ENCODE results near the gene GPC4. TPM values are rescaled to one million over a fixed set of nuclear protein-coding genes. Genes with fewer than 3 reads are reported as not detected.
A peak's percentile ranks its signal among the peaks of the same experiment; 100 is the strongest.

GPC4 gene
- total and polyA plus RNA-seq, 4 donors: 12.5 to 32.7 (median 21.9) TPM

GRCh38 chrX:133314281-133314680 is 101.0 kb downstream of the GPC4 start:
- no peak for ATAC-seq (ENCODE audit: low FRiP score)
- Histone ChIP-seq H3K4me3 (ENCODE audit: low read length in 2 of 2) (no peak overlapping the region), H3K36me3 (ENCODE audit: control insufficient read depth in 1 of 2, insufficient read depth in 2 of 2, low read length in 1 of 2) (no peaks in the 10 kb centered on the region), H3K27ac (ENCODE audit: low read depth in 1 of 2, low read length in 2 of 2) (no peak overlapping the region), H3K9me3 (ENCODE audit: control insufficient read depth, low read length) (no peaks in the 10 kb centered on the region), H3K27me3 (ENCODE audit: control insufficient read depth in 1 of 2, insufficient read depth in 2 of 2, low read length in 1 of 2) (no peaks in the 10 kb centered on the region), H3K4me1 (ENCODE audit: control insufficient read depth in 1 of 2, insufficient read depth in 2 of 2, low read length in 2 of 2) (no peaks in the 10 kb centered on the region)
- intact Hi-C loops (cut with DNase I): no loop called here
- DNase-seq: no peak

GRCh38 chrX:133308499-133308897 is 106.8 kb downstream of the GPC4 start:
- no peak for ATAC-seq (ENCODE audit: low FRiP score)
- Histone ChIP-seq H3K4me1 (ENCODE audit: control insufficient read depth in 1 of 2, insufficient read depth in 2 of 2, low read length in 2 of 2) (peaks cover 0 to 1% of the 10 kb centered on the region in 2 donors), H3K27ac (ENCODE audit: low read depth in 1 of 2, low read length in 2 of 2) (no peak overlapping the region), H3K27me3 (ENCODE audit: control insufficient read depth in 1 of 2, insufficient read depth in 2 of 2, low read length in 1 of 2) (no peaks in the 10 kb centered on the region), H3K4me3 (ENCODE audit: low read length in 2 of 2) (no peak overlapping the region), H3K36me3 (ENCODE audit: control insufficient read depth in 1 of 2, insufficient read depth in 2 of 2, low read length in 1 of 2) (no peaks in the 10 kb centered on the region), H3K9me3 (ENCODE audit: control insufficient read depth, low read length) (no peaks in the 10 kb centered on the region)
- intact Hi-C loops (cut with DNase I): no loop called here
- 46 to 64% methylated on average over 5 of the region's 5 CpGs for WGBS, 2 donors
- DNase-seq: no peak

GRCh38 chrX:133307637-133308498 is 107.4 kb downstream of the GPC4 start:
- 11 to 23% methylated on average over 13 of the region's 13 CpGs for WGBS, 2 donors
- ATAC-seq (ENCODE audit: low FRiP score): peak; percentile 48
- Histone ChIP-seq H3K36me3 (ENCODE audit: control insufficient read depth in 1 of 2, insufficient read depth in 2 of 2, low read length in 1 of 2) (peaks cover 0 to 2% of the 10 kb centered on the region in 2 donors), H3K4me1 (ENCODE audit: control insufficient read depth in 1 of 2, insufficient read depth in 2 of 2, low read length in 2 of 2) (peaks cover 0 to 1% of the 10 kb centered on the region in 2 donors), H3K4me3 (ENCODE audit: low read length in 2 of 2) (peak overlapping the region in 1 of 2 donors; percentile 26), H3K27ac (ENCODE audit: low read depth in 1 of 2, low read length in 2 of 2) (no peak overlapping the region), H3K9me3 (ENCODE audit: control insufficient read depth, low read length) (no peaks in the 10 kb centered on the region), H3K27me3 (ENCODE audit: control insufficient read depth in 1 of 2, insufficient read depth in 2 of 2, low read length in 1 of 2) (no peaks in the 10 kb centered on the region)
- intact Hi-C loops (cut with DNase I): no loop called here
- peak in 1 of 2 donors; percentile 53 for DNase-seq

GRCh38 chrX:133307094-133307493 is 108.2 kb downstream of the GPC4 start:
- Histone ChIP-seq H3K36me3 (ENCODE audit: control insufficient read depth in 1 of 2, insufficient read depth in 2 of 2, low read length in 1 of 2) (peaks cover 0 to 2% of the 10 kb centered on the region in 2 donors), H3K27ac (ENCODE audit: low read depth in 1 of 2, low read length in 2 of 2) (no peak overlapping the region), H3K4me3 (ENCODE audit: low read length in 2 of 2) (no peak overlapping the region), H3K27me3 (ENCODE audit: control insufficient read depth in 1 of 2, insufficient read depth in 2 of 2, low read length in 1 of 2) (no peaks in the 10 kb centered on the region), H3K4me1 (ENCODE audit: control insufficient read depth in 1 of 2, insufficient read depth in 2 of 2, low read length in 2 of 2) (peaks cover 0 to 1% of the 10 kb centered on the region in 2 donors), H3K9me3 (ENCODE audit: control insufficient read depth, low read length) (no peaks in the 10 kb centered on the region)
- intact Hi-C loops (cut with DNase I): no loop called here
- ATAC-seq (ENCODE audit: low FRiP score) (no peak), DNase-seq (no peak)
- 56 to 67% methylated on average over 3 of the region's 3 CpGs for WGBS, 2 donors

- Histone ChIP-seq H3K4me1 (ENCODE audit: control insufficient read depth in 1 of 2, insufficient read depth in 2 of 2, low read length in 2 of 2) (peaks cover 0 to 1% of the 10 kb centered on the region in 2 donors), H3K27me3 (ENCODE audit: control insufficient read depth in 1 of 2, insufficient read depth in 2 of 2, low read length in 1 of 2) (no peaks in the 10 kb centered on the region), H3K9me3 (ENCODE audit: control insufficient read depth, low read length) (no peaks in the 10 kb centered on the region), H3K36me3 (ENCODE audit: control insufficient read depth in 1 of 2, insufficient read depth in 2 of 2, low read length in 1 of 2) (peaks cover 0 to 2% of the 10 kb centered on the region in 2 donors), H3K4me3 (ENCODE audit: low read length in 2 of 2) (no peak overlapping the region), H3K27ac (ENCODE audit: low read depth in 1 of 2, low read length in 2 of 2) (no peak overlapping the region)
- ATAC-seq (ENCODE audit: low FRiP score) (no peak), DNase-seq (no peak)
- 36 to 49% methylated on average over 3 of the region's 3 CpGs for WGBS, 2 donors
- intact Hi-C loops (cut with DNase I): no loop called here
These were observed 109.0 kb downstream of the GPC4 start for GRCh38 chrX:133306316-133306715.

- peaks cover 0 to 2% of the 10 kb centered on the region in 2 donors for H3K36me3 ChIP-seq (ENCODE audit: control insufficient read depth in 1 of 2, insufficient read depth in 2 of 2, low read length in 1 of 2)
- ATAC-seq (ENCODE audit: low FRiP score) (no peak), DNase-seq (no peak)
- H3K4me3 ChIP-seq (ENCODE audit: low read length in 2 of 2): no peak overlapping the region
- intact Hi-C loops (cut with DNase I): no loop called here
- H3K9me3 ChIP-seq (ENCODE audit: control insufficient read depth, low read length): no peaks in the 10 kb centered on the region
- H3K4me1 ChIP-seq (ENCODE audit: control insufficient read depth in 1 of 2, insufficient read depth in 2 of 2, low read length in 2 of 2): peaks cover 0 to 1% of the 10 kb centered on the region in 2 donors
- no peaks in the 10 kb centered on the region for H3K27me3 ChIP-seq (ENCODE audit: control insufficient read depth in 1 of 2, insufficient read depth in 2 of 2, low read length in 1 of 2)
- H3K27ac ChIP-seq (ENCODE audit: low read depth in 1 of 2, low read length in 2 of 2): no peak overlapping the region
These were observed 109.9 kb downstream of the GPC4 start for GRCh38 chrX:133305348-133305747.

- Histone ChIP-seq H3K36me3 (ENCODE audit: control insufficient read depth in 1 of 2, insufficient read depth in 2 of 2, low read length in 1 of 2) (peaks cover 0 to 2% of the 10 kb centered on the region in 2 donors), H3K27ac (ENCODE audit: low read depth in 1 of 2, low read length in 2 of 2) (no peak overlapping the region), H3K27me3 (ENCODE audit: control insufficient read depth in 1 of 2, insufficient read depth in 2 of 2, low read length in 1 of 2) (no peaks in the 10 kb centered on the region), H3K9me3 (ENCODE audit: control insufficient read depth, low read length) (no peaks in the 10 kb centered on the region), H3K4me3 (ENCODE audit: low read length in 2 of 2) (no peak overlapping the region), H3K4me1 (ENCODE audit: control insufficient read depth in 1 of 2, insufficient read depth in 2 of 2, low read length in 2 of 2) (peaks cover 0 to 1% of the 10 kb centered on the region in 2 donors)
- intact Hi-C loops (cut with DNase I): no loop called here
- DNase-seq (no peak), ATAC-seq (ENCODE audit: low FRiP score) (no peak)
- WGBS, 2 donors: 83 to 90% methylated on average over 10 of the region's 10 CpGs
These were observed 112.4 kb downstream of the GPC4 start for GRCh38 chrX:133302775-133303445.

- no peak for DNase-seq
- no peaks in the 10 kb centered on the region for H3K4me1 ChIP-seq (ENCODE audit: control insufficient read depth in 1 of 2, insufficient read depth in 2 of 2, low read length in 2 of 2)
- intact Hi-C loops (cut with DNase I): no loop called here
- ATAC-seq (ENCODE audit: low FRiP score): no peak
- H3K27me3 ChIP-seq (ENCODE audit: control insufficient read depth in 1 of 2, insufficient read depth in 2 of 2, low read length in 1 of 2): no peaks in the 10 kb centered on the region
- no peaks in the 10 kb centered on the region for H3K9me3 ChIP-seq (ENCODE audit: control insufficient read depth, low read length)
- H3K4me3 ChIP-seq (ENCODE audit: low read length in 2 of 2): no peak overlapping the region
- H3K36me3 ChIP-seq (ENCODE audit: control insufficient read depth in 1 of 2, insufficient read depth in 2 of 2, low read length in 1 of 2): peaks cover 0 to 2% of the 10 kb centered on the region in 2 donors
- no peak overlapping the region for H3K27ac ChIP-seq (ENCODE audit: low read depth in 1 of 2, low read length in 2 of 2)
These were observed 114.7 kb downstream of the GPC4 start for GRCh38 chrX:133300591-133300990.

- no peaks in the 10 kb centered on the region for H3K27me3 ChIP-seq (ENCODE audit: control insufficient read depth in 1 of 2, insufficient read depth in 2 of 2, low read length in 1 of 2)
- no peaks in the 10 kb centered on the region for H3K4me1 ChIP-seq (ENCODE audit: control insufficient read depth in 1 of 2, insufficient read depth in 2 of 2, low read length in 2 of 2)
- intact Hi-C loops (cut with DNase I): no loop called here
- H3K4me3 ChIP-seq (ENCODE audit: low read length in 2 of 2): no peak overlapping the region
- H3K36me3 ChIP-seq (ENCODE audit: control insufficient read depth in 1 of 2, insufficient read depth in 2 of 2, low read length in 1 of 2): no peaks in the 10 kb centered on the region
- ATAC-seq (ENCODE audit: low FRiP score) (no peak), DNase-seq (no peak)
- 9 to 38% methylated on average over 1 of the region's 1 CpG for WGBS, 2 donors
- H3K9me3 ChIP-seq (ENCODE audit: control insufficient read depth, low read length): no peaks in the 10 kb centered on the region
- no peak overlapping the region for H3K27ac ChIP-seq (ENCODE audit: low read depth in 1 of 2, low read length in 2 of 2)
These were observed 118.0 kb downstream of the GPC4 start for GRCh38 chrX:133297284-133297683.

Data from aorta (tissue), 5 donors.